Measurements from ENCODE around the gene SAP25. TPM values are rescaled to one million over a fixed set of nuclear protein-coding genes. Genes with fewer than 3 reads are reported as not detected.

Gene SAP25
- total RNA-seq, 2 experiments from 2014 or later = 52.0 to 53.4 TPM

- intact Hi-C loops (cut with DNase I, micrococcal nuclease) = no loop called here
- ChIA-PET POLR2A (interaction anchor here (3.6 kb wide), 1 partner anchor 15 kb away, joined by 38 read pairs; the partner anchor contains the start of genes FBXO24 and LRCH4), CTCF (no interaction called here)
- Histone ChIP-seq H3K9me3 (ENCODE audit: control insufficient read depth in 1 of 2, insufficient read depth in 1 of 2, low read length in 2 of 2) (no peaks in the 10 kb centered on the region), H3K4me3 (ENCODE audit: low read length) (no peak overlapping the region), H3K36me3 (ENCODE audit: insufficient read depth, low read length) (no peaks in the 10 kb centered on the region), H3K27me3 (ENCODE audit: control insufficient read depth in 1 of 2, insufficient read depth in 2 of 2, low read length in 2 of 2) (no peaks in the 10 kb centered on the region), H3K27ac (ENCODE audit: low read depth in 1 of 2, low read length in 2 of 2) (no peak overlapping the region), H3K4me1 (ENCODE audit: insufficient read depth, low read length) (peaks cover 26% of the 10 kb centered on the region)
- Mint-ChIP-seq H3K27ac (no peak overlapping the region), H3K27me3 (no peaks in the 10 kb centered on the region), H3K4me1 (ENCODE audit: low read depth) (peaks cover 16% of the 10 kb centered on the region), H3K4me3 (no peak overlapping the region), H3K9me3 (no peaks in the 10 kb centered on the region), H3K36me3 (ENCODE audit: low read depth) (no peaks in the 10 kb centered on the region)
- DNase-seq = no peak
- no peak for ATAC-seq (ENCODE audit: poor library complexity)
- TF ChIP-seq CTCF (IDR thresholded peaks at IDR 0.05) = no peak
Measured at GRCh38 chr7:100600730-100601038, 27.0 kb upstream of the SAP25 start.

GRCh38 chr7:100599911-100600729 lies 26.4 kb upstream of the SAP25 start:
- DNase-seq = no peak
- ChIA-PET CTCF (no interaction called here), POLR2A (no interaction called here)
- no peaks in the 10 kb centered on the region for H3K9me3 Mint-ChIP-seq
- Histone ChIP-seq H3K9me3 (ENCODE audit: control insufficient read depth in 1 of 2, insufficient read depth in 1 of 2, low read length in 2 of 2) (no peaks in the 10 kb centered on the region), H3K27ac (ENCODE audit: low read depth in 1 of 2, low read length in 2 of 2) (no peak overlapping the region), H3K4me3 (ENCODE audit: low read length) (no peak overlapping the region), H3K27me3 (ENCODE audit: control insufficient read depth in 1 of 2, insufficient read depth in 2 of 2, low read length in 2 of 2) (no peaks in the 10 kb centered on the region), H3K36me3 (ENCODE audit: insufficient read depth, low read length) (no peaks in the 10 kb centered on the region), H3K4me1 (ENCODE audit: insufficient read depth, low read length) (peaks cover 20% of the 10 kb centered on the region)
- no peaks in the 10 kb centered on the region for H3K27me3 Mint-ChIP-seq
- H3K4me1 Mint-ChIP-seq (ENCODE audit: low read depth) = peaks cover 12% of the 10 kb centered on the region
- no peaks in the 10 kb centered on the region for H3K36me3 Mint-ChIP-seq (ENCODE audit: low read depth)
- TF ChIP-seq CTCF (IDR thresholded peaks at IDR 0.05) = no peak
- intact Hi-C loops (cut with DNase I, micrococcal nuclease) = no loop called here
- no peak for ATAC-seq (ENCODE audit: poor library complexity)
- H3K4me3 Mint-ChIP-seq = no peak overlapping the region
- H3K27ac Mint-ChIP-seq = no peak overlapping the region

GRCh38 chr7:100598425-100598824 lies 24.7 kb upstream of the SAP25 start:
- no peak overlapping the region for H3K4me3 Mint-ChIP-seq
- peaks cover 3% of the 10 kb centered on the region for H3K4me1 Mint-ChIP-seq (ENCODE audit: low read depth)
- Histone ChIP-seq H3K9me3 (ENCODE audit: control insufficient read depth in 1 of 2, insufficient read depth in 1 of 2, low read length in 2 of 2) (no peaks in the 10 kb centered on the region), H3K27me3 (ENCODE audit: control insufficient read depth in 1 of 2, insufficient read depth in 2 of 2, low read length in 2 of 2) (no peaks in the 10 kb centered on the region), H3K4me1 (ENCODE audit: insufficient read depth, low read length) (peaks cover 4% of the 10 kb centered on the region), H3K4me3 (ENCODE audit: low read length) (no peak overlapping the region), H3K36me3 (ENCODE audit: insufficient read depth, low read length) (no peaks in the 10 kb centered on the region), H3K27ac (ENCODE audit: low read depth in 1 of 2, low read length in 2 of 2) (no peak overlapping the region)
- no peak for ATAC-seq (ENCODE audit: poor library complexity)
- H3K27ac Mint-ChIP-seq = no peak overlapping the region
- H3K27me3 Mint-ChIP-seq = no peaks in the 10 kb centered on the region
- TF ChIP-seq CTCF (IDR thresholded peaks at IDR 0.05) = no peak
- POLR2A ChIA-PET = interaction anchor here (2.9 kb wide), 1 partner anchor 12 kb away, joined by 10 read pairs; the partner anchor contains the start of genes FBXO24 and LRCH4
- DNase-seq = no peak
- intact Hi-C loops (cut with DNase I, micrococcal nuclease) = no loop called here
- no peaks in the 10 kb centered on the region for H3K36me3 Mint-ChIP-seq (ENCODE audit: low read depth)
- CTCF ChIA-PET = interaction anchor here (1.9 kb wide), 1 partner anchor 10 kb away, joined by 5 read pairs; no protein-coding TSS in a partner anchor
- no peaks in the 10 kb centered on the region for H3K9me3 Mint-ChIP-seq

Data from CD4-positive, alpha-beta T cell (primary cell).